GM19238 (cell line): ENCODE data around the gene PCLO.
"Not testable (repeated sequence)": the region's sequence is repeated elsewhere in the genome, so short reads cannot be mapped to it uniquely, and the experiment has no call there.

Experiments
- DNase-seq: peaks from one replicate; pipeline ENCODE4 v3.0.0; 2011; ENCODE audit warnings: low spot score; ENCODE audit not compliant: insufficient read length

Gene PCLO

DNA sequence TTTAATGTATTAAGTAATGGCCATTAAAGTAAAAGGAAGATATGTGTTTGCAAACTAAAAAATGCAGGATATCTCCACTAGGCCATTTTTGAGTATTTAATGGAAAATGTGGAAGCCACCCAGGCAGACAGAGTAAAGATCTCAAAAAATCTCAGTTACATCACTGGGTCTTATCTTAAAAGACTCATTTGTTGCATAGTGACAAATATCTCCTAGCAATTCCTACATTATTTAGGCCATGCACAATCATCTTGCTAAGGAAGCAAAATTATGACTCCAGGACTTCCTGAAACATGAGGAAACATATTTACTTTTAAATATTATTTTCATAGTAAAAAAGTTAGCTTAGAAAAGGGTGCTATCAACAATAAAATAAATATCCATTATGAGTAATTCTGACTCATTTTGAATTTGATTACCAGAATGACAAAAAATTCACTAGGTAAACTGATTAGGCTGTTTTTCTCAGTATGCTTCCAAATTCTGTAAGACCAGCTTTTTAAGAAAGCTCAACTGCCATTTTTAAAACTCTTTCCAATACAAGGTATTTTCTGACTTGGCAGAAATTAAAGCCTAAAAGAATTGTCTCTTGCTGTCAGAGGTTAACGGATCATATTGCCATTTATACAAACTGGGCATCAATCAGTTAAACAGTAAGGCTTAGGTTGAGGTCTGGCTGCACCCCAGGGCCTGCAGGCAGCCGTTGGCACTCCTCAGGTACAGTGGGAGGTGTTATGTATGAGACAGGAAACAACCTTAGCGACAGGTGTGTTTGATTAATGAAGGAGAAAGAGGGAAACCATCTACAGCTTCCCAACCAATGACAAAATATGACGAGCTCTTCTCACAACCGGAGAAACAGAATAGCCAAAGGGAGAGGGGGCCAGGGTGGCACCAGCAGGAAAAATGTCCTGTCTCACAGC lies 31.8 kb downstream of the PCLO start:
- no peak for DNase-seq

GRCh38 chr7:83130191-83130590 lies 32.5 kb downstream of the PCLO start:
- DNase-seq: no peak

DNA sequence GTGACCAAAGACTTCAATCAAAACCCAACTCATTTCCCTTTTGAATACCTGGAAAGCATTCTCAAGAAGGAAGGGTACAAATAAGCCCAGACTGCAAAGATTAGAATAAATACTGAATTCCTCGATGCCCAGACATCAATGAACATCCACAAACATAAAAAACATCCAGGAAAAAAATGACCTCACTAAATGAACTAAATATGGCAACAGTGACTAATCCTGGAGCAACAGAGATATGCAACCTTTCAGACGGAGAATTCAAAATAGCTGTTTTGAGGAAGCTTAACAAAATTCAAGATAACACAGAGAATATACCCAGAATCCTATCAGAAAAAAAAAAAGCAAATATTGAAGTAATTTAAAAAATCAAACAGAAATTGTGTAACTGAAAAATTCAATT lies 43.2 kb downstream of the PCLO start:
- no peak for DNase-seq

- no peak for DNase-seq
Observed at GRCh38 chr7:83119026-83119382, 43.7 kb downstream of the PCLO start.

DNA sequence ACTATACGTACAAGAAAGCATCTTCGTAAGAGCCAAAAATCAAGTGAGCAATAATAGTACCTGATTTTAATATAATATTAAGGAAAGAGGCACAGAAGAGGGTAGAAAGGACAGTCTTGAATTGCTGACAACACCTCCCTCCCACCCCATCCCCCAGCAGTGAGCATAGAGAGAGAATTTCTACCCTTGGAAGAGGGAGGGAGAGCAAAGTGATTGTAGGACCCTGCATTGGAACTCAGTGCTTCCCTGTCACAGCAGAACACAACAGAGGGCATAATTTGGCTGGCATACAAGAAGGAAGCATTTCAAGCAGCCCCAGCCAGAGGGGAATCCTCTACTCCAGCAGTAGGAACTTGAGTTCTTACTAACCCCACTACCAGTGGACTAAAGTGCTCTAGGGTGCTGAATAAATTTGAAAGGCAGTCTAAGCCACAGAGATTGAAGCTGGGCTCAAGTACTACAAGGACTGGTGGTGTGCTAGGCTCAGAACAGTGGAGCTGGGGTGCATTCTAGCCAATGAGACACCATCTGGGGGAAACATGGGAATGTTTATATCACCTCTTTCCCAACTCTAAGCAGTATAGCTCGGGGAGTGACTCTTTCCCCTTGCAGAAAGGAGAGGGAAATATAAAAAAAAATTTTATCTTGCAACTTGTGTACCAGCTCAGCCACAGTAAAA lies 44.2 kb downstream of the PCLO start:
- no peak for DNase-seq

- no peak for DNase-seq
Observed at GRCh38 chr7:83117466-83117865, 45.2 kb downstream of the PCLO start.

GRCh38 chr7:83111391-83111790 lies 51.3 kb downstream of the PCLO start:
- DNase-seq: no peak

GRCh38 chr7:83109352-83109751 lies 53.3 kb downstream of the PCLO start:
- DNase-seq: no peak

- no peak for DNase-seq
Observed at GRCh38 chr7:83105948-83106347, 56.7 kb downstream of the PCLO start.

GRCh38 chr7:83105063-83105462 lies 57.6 kb downstream of the PCLO start:
- no peak for DNase-seq

- no peak for DNase-seq
Observed at GRCh38 chr7:83101530-83101929, 61.2 kb downstream of the PCLO start.

DNA sequence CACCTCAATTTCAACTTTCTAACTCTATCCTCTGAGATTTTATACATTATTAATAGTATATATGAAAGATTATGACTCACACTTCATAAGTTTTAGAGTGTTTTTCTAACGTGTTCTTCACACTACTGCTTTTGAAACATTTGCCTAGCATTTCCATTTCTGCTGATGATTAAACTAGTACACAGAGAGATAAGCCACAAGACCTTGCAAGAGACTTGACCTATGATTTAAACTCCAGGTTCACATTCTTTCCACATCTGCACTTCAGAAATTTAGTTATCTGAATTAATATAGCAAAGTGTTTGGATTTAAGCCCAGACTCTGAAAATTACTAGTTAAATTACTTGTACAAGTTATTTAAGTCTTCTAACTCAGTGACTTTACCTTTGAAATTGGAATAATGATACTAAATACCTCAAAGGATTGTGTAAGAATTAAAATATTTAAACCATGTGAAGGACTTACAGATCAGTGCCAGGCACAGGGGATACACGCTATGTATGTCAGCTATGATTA lies 66.6 kb downstream of the PCLO start:
- DNase-seq: no peak

DNA sequence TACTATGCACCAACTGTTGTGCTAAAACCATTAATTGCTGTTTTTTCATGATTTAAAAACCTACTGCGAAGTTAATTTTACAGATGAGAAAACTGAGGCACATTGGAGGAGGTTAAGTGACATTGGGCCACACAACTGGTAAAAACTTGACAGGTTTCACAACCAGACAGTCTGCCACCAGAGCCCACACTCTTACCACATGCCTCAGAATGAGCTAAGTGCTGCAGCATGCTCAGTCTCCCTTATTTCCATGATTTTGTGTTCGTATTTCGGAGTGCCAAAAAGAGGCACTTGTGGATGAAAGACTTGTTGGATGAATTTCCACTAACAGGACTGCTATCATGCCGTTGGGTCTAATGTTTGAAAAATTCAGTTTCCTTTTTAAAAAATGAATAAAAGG lies 77.4 kb downstream of the PCLO start:
- DNase-seq: no peak

DNA sequence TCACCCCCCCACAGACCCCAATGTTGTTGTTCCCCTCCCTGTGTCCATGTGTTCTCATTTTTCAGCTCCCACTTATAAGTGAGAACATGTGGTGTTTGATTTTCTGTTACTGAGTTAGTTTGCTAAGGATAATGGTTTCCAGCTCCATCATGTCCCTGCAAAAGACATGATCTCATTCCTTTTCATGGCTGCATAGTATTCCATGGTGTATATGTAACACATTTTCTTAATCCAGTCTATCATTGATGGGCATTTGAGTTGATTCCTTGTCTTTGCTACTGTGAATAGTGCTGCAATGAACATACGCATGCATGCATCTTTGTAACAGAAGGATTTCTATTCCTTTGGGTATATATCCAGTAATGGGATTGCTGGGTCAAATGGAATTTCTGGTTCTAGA lies 82.8 kb downstream of the PCLO start:
- DNase-seq: not testable (repeated sequence)

- no peak for DNase-seq
Observed at GRCh38 chr7:83077328-83077727, 85.4 kb downstream of the PCLO start.

DNA sequence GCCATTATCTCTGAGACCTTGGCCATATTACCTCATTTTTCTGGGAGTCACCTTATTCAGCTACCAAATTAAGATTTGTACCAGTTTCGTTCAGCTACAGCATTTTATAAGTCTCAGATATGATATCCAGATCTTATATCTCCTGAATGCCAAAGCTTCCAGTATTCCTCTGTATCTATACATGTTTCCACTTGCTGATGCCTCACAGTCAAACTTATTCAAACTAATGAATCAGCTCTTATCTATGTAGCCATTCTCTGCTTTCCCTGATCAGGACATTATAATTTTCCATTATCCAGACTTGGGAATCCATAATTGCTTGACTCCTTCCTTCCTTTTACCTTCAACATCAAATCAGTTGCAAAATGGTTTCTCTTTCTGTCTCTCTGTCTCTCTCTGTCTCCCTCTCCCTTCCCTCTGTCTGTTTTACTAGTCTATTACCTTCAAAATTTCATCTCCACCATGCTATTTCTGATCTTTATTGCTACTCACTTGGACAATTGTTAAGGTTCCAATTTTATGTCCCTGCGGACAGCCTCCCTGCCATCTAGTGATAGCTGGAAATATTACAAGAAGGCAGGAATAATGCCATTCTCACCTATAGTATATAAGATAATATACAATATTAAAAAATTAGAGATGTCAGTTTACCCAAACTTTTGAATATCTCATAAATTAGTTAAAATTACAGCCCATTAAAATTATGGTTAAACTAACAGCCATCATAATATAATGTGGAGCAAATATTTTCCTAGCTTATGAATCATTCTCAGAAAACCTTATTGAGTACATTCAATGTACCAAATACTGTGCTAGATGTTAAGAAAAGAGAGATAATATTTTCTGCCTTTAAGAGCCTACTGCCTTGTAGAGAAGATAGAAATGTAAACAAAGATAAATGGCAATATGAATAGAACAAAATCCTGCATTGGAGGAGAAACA lies 89.8 kb downstream of the PCLO start:
- no peak for DNase-seq

- no peak for DNase-seq
Observed at GRCh38 chr7:83065714-83066113, 97.0 kb downstream of the PCLO start.

- no peak for DNase-seq
Observed at GRCh38 chr7:83060218-83060617, 102.5 kb downstream of the PCLO start.

DNA sequence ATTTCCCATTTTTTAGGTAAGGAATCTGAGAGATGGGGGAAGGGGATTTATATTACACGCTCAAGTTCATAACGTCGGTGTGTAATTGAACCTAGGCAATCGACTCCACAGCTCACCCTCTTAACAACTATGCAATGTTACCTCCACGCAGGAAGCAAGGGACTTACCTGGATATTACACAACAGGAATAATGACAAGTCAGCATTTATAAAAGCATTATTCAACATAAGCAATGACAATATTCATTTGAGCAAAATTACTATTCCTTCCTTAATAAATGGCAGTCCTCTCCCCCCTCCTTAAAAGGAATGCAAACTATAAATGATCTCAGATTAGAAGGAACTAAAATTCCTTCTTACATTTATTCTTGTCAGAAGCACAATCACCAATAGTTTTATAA lies 104.0 kb downstream of the PCLO start:
- DNase-seq: no peak

GRCh38 chr7:83055197-83055596 lies 107.5 kb downstream of the PCLO start:
- no peak for DNase-seq

- DNase-seq: no peak
Observed at GRCh38 chr7:83054472-83054871, 108.2 kb downstream of the PCLO start.

GRCh38 chr7:83053965-83054364 lies 108.7 kb downstream of the PCLO start:
- no peak for DNase-seq
